CD4-positive, alpha-beta T cell (primary cell): ENCODE results near the gene SLC17A9. TPM values are rescaled to one million over a fixed set of nuclear protein-coding genes. Genes with fewer than 3 reads are reported as not detected.

Experiments used
- ATAC-seq: fragments of 200-7000 bp; cut with Tn5 transposase; one replicate; pipeline ENCODE4 v1.10.0; 2022; ENCODE audit warnings: mild to moderate bottlenecking; ENCODE audit not compliant: poor library complexity
- CTCF ChIA-PET: fragments of 350-600 bp; sonication (Branson Sonifier 250); formaldehyde crosslinking; loops from one replicate; lab custom pipeline; 2021; ENCODE audit warnings: antibody characterized with exemption, inconsistent platforms; lab: Charles Lee
- POLR2A ChIA-PET: fragments of 350-600 bp; sonication (Branson Sonifier 250); formaldehyde crosslinking; loops from one replicate; lab custom pipeline; 2021; ENCODE audit warnings: antibody characterized with exemption, inconsistent platforms; lab: Charles Lee
- DNase-seq, 14 experiments: peaks; one replicate each; pipeline ENCODE4 v3.0.0-alpha.2; 2013 to 2020; ENCODE audit warnings: mixed read lengths in 2 of 14
- H3K27ac ChIP-seq, 2 donors: one replicate each; pipeline versions ENCODE4 v1.5.1 to v1.7.0; 2013; ENCODE audit warnings: low read length in 2 of 2, low read depth in 1 of 2, mild to moderate bottlenecking in 1 of 2
- H3K27me3 ChIP-seq, 2 experiments: 1 replicate in 1 of 2; 2 replicates in 1 of 2; pipeline versions ENCODE4 v1.6.1 to v1.7.0; 2013; ENCODE audit warnings: low read length in 2 of 2, control low read depth in 1 of 2, mild to moderate bottlenecking in 1 of 2, moderate library complexity in 1 of 2; ENCODE audit not compliant: insufficient read depth in 2 of 2, control insufficient read depth in 1 of 2
- H3K36me3 ChIP-seq: one replicate; pipeline ENCODE4 v1.6.1; 2013; ENCODE audit warnings: low read length, control low read depth; ENCODE audit not compliant: insufficient read depth
- H3K4me1 ChIP-seq: one replicate; pipeline ENCODE4 v1.6.1; 2013; ENCODE audit warnings: low read length, control low read depth; ENCODE audit not compliant: insufficient read depth
- H3K4me3 ChIP-seq: one replicate; pipeline ENCODE4 v1.5.1; 2013; ENCODE audit warnings: mild to moderate bottlenecking, low read length, moderate library complexity
- H3K9me3 ChIP-seq, 2 experiments: 1 replicate in 1 of 2; 2 replicates in 1 of 2; pipeline versions ENCODE4 v1.6.1 to v1.7.0; 2013; ENCODE audit warnings: low read length in 2 of 2, mild to moderate bottlenecking in 2 of 2, control low read depth in 1 of 2, moderate library complexity in 1 of 2; ENCODE audit not compliant: control insufficient read depth in 1 of 2, insufficient read depth in 1 of 2
- H3K27ac Mint-ChIP-seq: one replicate; pipeline ENCODE4 v1.8.0; 2020; ENCODE audit warnings: mixed read lengths
- H3K27me3 Mint-ChIP-seq: one replicate; pipeline ENCODE4 v1.8.0; 2021; ENCODE audit warnings: mixed read lengths
- H3K36me3 Mint-ChIP-seq: one replicate; pipeline ENCODE4 v1.8.0; 2021; ENCODE audit warnings: low read depth, mixed read lengths
- H3K4me1 Mint-ChIP-seq: one replicate; pipeline ENCODE4 v1.8.0; 2021; ENCODE audit warnings: low read depth, mixed read lengths
- H3K4me3 Mint-ChIP-seq: one replicate; pipeline ENCODE4 v1.8.0; 2020; ENCODE audit warnings: mild to moderate bottlenecking, mixed read lengths
- H3K9me3 Mint-ChIP-seq: one replicate; pipeline ENCODE4 v1.8.0; 2020; ENCODE audit warnings: mixed read lengths
- CTCF ChIP-seq: fragments of 200-600 bp; IDR thresholded peaks from one replicate; pipeline ENCODE4 v1.8.0; 2022; ENCODE audit warnings: antibody characterized with exemption, mild to moderate bottlenecking
- intact Hi-C, 2 experiments: fragments of 100-400 bp; cut with DNase I in 1 of 2; cut with micrococcal nuclease in 1 of 2; formaldehyde crosslinking; loops; one replicate each; pipeline versions ENCODE4 v1.15.1 to v1.9.0; 2023 to 2025; cut with DNase I, micrococcal nuclease
- total RNA-seq, 174 experiments: library from RNA in 2 of 174; stranded (reverse) in 2 of 174; gene quantifications; one replicate each; pipeline ENCODE4 v1.2.3 and lab custom pipeline; 2021 to 2026

The SLC17A9 gene
- total RNA-seq, 2 experiments from 2014 or later = 3.5 to 5.5 TPM

GRCh38 chr20:63009045-63009961, 56.8 kb downstream of the SLC17A9 start:
- Mint-ChIP-seq H3K4me3 (peak overlapping the region; percentile 88), H3K9me3 (no peaks in the 10 kb centered on the region), H3K27me3 (peaks cover 73% of the 10 kb centered on the region), H3K4me1 (peaks cover 24% of the 10 kb centered on the region), H3K36me3 (no peaks in the 10 kb centered on the region), H3K27ac (no peak overlapping the region)
- DNase-seq (peak; percentile 67 to 92 (median 82)), ATAC-seq (peak; percentile 73)
- POLR2A ChIA-PET = interaction anchor here (0.8 to 1.9 kb wide), 8 partner anchors 17 to 215 kb away, joined by 3 to 8 read pairs (median 4); partner anchors contain the start of gene GID8
- CTCF ChIA-PET = interaction anchor here (0.6 to 1.8 kb wide), 13 partner anchors 19 to 136 kb away, joined by 3 to 24 read pairs (median 4); partner anchors contain the start of gene GID8
- TF ChIP-seq CTCF = peak; percentile 94
- Histone ChIP-seq H3K4me3 (peak overlapping the region; percentile 41), H3K27ac (no peak overlapping the region), H3K27me3 (peaks cover 44 to 46% of the 10 kb centered on the region in 2 experiments), H3K9me3 (peaks cover 12 to 44% of the 10 kb centered on the region in 2 experiments), H3K4me1 (peaks cover 63% of the 10 kb centered on the region), H3K36me3 (no peaks in the 10 kb centered on the region)
- intact Hi-C loops = loop anchor here (1.0 to 10.0 kb wide), 6 partner anchors 37 to 515 kb away; partner anchors contain the start of gene SLC17A9 (in 1 of the 2)

- Mint-ChIP-seq H3K4me1 (peaks cover 19% of the 10 kb centered on the region), H3K27ac (peak overlapping the region; percentile 51), H3K27me3 (peaks cover 77% of the 10 kb centered on the region), H3K36me3 (no peaks in the 10 kb centered on the region), H3K4me3 (peak overlapping the region; percentile 88), H3K9me3 (no peaks in the 10 kb centered on the region)
- H3K9me3 ChIP-seq = peaks cover 12 to 43% of the 10 kb centered on the region in 2 experiments
- ChIA-PET POLR2A (interaction anchor here (1.0 to 1.4 kb wide), 5 partner anchors 18 to 215 kb away, joined by 3 to 6 read pairs (median 3); partner anchors contain the start of gene GID8), CTCF (interaction anchor here (1.4 to 1.8 kb wide), 3 partner anchors 29 to 56 kb away, joined by 7 to 24 read pairs (median 23); no protein-coding TSS in a partner anchor)
- DNase-seq = peak; percentile 31 to 89 (median 62)
- H3K27me3 ChIP-seq = peaks cover 41 to 44% of the 10 kb centered on the region in 2 experiments
- H3K4me1 ChIP-seq = peaks cover 56% of the 10 kb centered on the region
- H3K27ac ChIP-seq = no peak overlapping the region
- no peaks in the 10 kb centered on the region for H3K36me3 ChIP-seq
- H3K4me3 ChIP-seq = peak overlapping the region; percentile 41
- no peak for TF ChIP-seq CTCF
- intact Hi-C loops = loop anchor here (1.0 to 10.0 kb wide), 6 partner anchors 38 to 515 kb away; partner anchors contain the start of gene SLC17A9 (in 1 of the 2)
- ATAC-seq = peak; percentile 62
These were observed 57.7 kb downstream of the SLC17A9 start for GRCh38 chr20:63009988-63010769.

- CTCF ChIA-PET = no interaction called here
- Mint-ChIP-seq H3K27me3 (peaks cover 83% of the 10 kb centered on the region), H3K27ac (no peak overlapping the region), H3K36me3 (no peaks in the 10 kb centered on the region), H3K4me1 (peaks cover 19% of the 10 kb centered on the region), H3K4me3 (no peak overlapping the region), H3K9me3 (no peaks in the 10 kb centered on the region)
- Histone ChIP-seq H3K4me1 (peaks cover 42% of the 10 kb centered on the region), H3K4me3 (no peak overlapping the region), H3K27me3 (peaks cover 42 to 44% of the 10 kb centered on the region in 2 experiments), H3K9me3 (peaks cover 12 to 40% of the 10 kb centered on the region in 2 experiments), H3K27ac (no peak overlapping the region), H3K36me3 (no peaks in the 10 kb centered on the region)
- DNase-seq (no peak), ATAC-seq (no peak)
- no peak for TF ChIP-seq CTCF
- intact Hi-C loops = no loop called here
- POLR2A ChIA-PET = interaction anchor here (1.4 kb wide), 1 partner anchor 217 kb away, joined by 3 read pairs; no protein-coding TSS in a partner anchor
These were observed 59.3 kb downstream of the SLC17A9 start for GRCh38 chr20:63011798-63012197.
